Endothelial cell of umbilical vein (primary cell): ENCODE data around the gene DPYSL4. TPM values are rescaled to one million over a fixed set of nuclear protein-coding genes. Genes with fewer than 3 reads are reported as not detected.

ENCODE experiments used
- BruUV-seq: library from RNA; stranded (reverse); fragments of 400-500 nt; replicated peaks from 2 replicates; lab custom pipeline; 2021; lab: Mats Ljungman, UMichigan
- CTCF ChIA-PET: fragments of 300-600, 350-600 bp; sonication (Branson Sonifier 250); formaldehyde crosslinking; loops from one replicate; lab custom pipeline; 2021; ENCODE audit warnings: antibody characterized with exemption, inconsistent platforms; lab: Charles Lee
- POLR2A ChIA-PET: fragments of 300-600, 350-600 bp; sonication (Branson Sonifier 250); formaldehyde crosslinking; loops from one replicate; lab custom pipeline; 2021; ENCODE audit warnings: antibody characterized with exemption, inconsistent platforms; lab: Charles Lee
- DNase-seq: peaks from one replicate; pipeline ENCODE4 v3.0.0-alpha.2; 2011; ENCODE audit warnings: low read depth, low spot score
- FAIRE-seq: peaks from 2 replicates; lab custom pipeline; 2011; peaks lifted over from hg19 to GRCh38; lab: Jason Lieb, UNC
- H2AFZ ChIP-seq: 2 replicates; pipeline ENCODE4 v1.6.0; 2012; ENCODE audit warnings: low read depth, low read length, control low read depth, inconsistent platforms
- H3K27ac ChIP-seq: 2 replicates; pipeline ENCODE4 v1.5.1; 2011; ENCODE audit warnings: low read depth, mild to moderate bottlenecking, control low read depth, low read length, moderate library complexity; ENCODE audit not compliant: insufficient read depth
- H3K27me3 ChIP-seq, 2 experiments: 2 replicates each; pipeline versions ENCODE4 v1.6.0 to v1.6.1; 2011; ENCODE audit warnings: low read length in 2 of 2, mixed read lengths in 1 of 2; ENCODE audit not compliant: control insufficient read depth in 2 of 2, insufficient read depth in 2 of 2
- H3K36me3 ChIP-seq, 2 experiments: 2 replicates in 1 of 2; 3 replicates in 1 of 2; pipeline ENCODE4 v1.5.1; 2011; ENCODE audit warnings: low read length in 2 of 2, mild to moderate bottlenecking in 1 of 2, moderate library complexity in 1 of 2; ENCODE audit not compliant: control insufficient read depth in 2 of 2, insufficient read depth in 2 of 2; ENCODE audit errors: extremely low read depth in 1 of 2
- H3K4me1 ChIP-seq: 3 replicates; pipeline ENCODE4 v1.5.1; 2011; ENCODE audit warnings: mild to moderate bottlenecking, low read length; ENCODE audit not compliant: control insufficient read depth, insufficient read depth; ENCODE audit errors: extremely low read depth
- H3K4me2 ChIP-seq: 2 replicates; pipeline ENCODE4 v1.6.1; 2011; ENCODE audit warnings: low read length, control low read depth, mixed read lengths; ENCODE audit not compliant: insufficient read depth
- H3K4me3 ChIP-seq, 3 experiments: fragments of 200-600 bp in 1 of 3; sonication (generic), shearing (Covaris generic) in 1 of 3; replicated peaks in 1 of 3; 2 replicates each; pipeline ENCODE4 v1.5.1; 2011 to 2016; ENCODE audit warnings: control low read depth in 3 of 3, low read length in 3 of 3, mild to moderate bottlenecking in 2 of 3, inconsistent platforms in 1 of 3, low read depth in 1 of 3, moderate library complexity in 1 of 3; ENCODE audit not compliant: insufficient read depth in 1 of 3
- H3K79me2 ChIP-seq: 2 replicates; pipeline ENCODE4 v1.6.0; 2012; ENCODE audit warnings: low read length, inconsistent platforms; ENCODE audit not compliant: control insufficient read depth, insufficient read depth
- H3K9ac ChIP-seq: replicated peaks from 2 replicates; pipeline ENCODE3; 2011; ENCODE audit warnings: low read length, control low read depth; ENCODE audit not compliant: insufficient read depth; ENCODE audit errors: extremely low read depth
- H3K9me1 ChIP-seq: replicated peaks from 3 replicates; pipeline ENCODE4 v1.6.0; 2011; ENCODE audit warnings: mild to moderate bottlenecking, low read length; ENCODE audit not compliant: control insufficient read depth, insufficient read depth; ENCODE audit errors: extremely low read depth
- H3K9me3 ChIP-seq: replicated peaks from 2 replicates; pipeline ENCODE4 v1.5.1; 2012; ENCODE audit warnings: low read length, inconsistent platforms; ENCODE audit not compliant: control insufficient read depth, insufficient read depth
- H4K20me1 ChIP-seq: replicated peaks from 2 replicates; pipeline ENCODE3; 2011; ENCODE audit warnings: mild to moderate bottlenecking, low read length; ENCODE audit not compliant: control insufficient read depth, insufficient read depth; ENCODE audit errors: extremely low read depth
- EZH2 ChIP-seq: IDR thresholded peaks from 2 replicates; pipeline ENCODE4 v1.6.1; 2012; ENCODE audit warnings: borderline replicate concordance, low read depth, mild to moderate bottlenecking, moderate library complexity, low read length, inconsistent platforms; ENCODE audit not compliant: severe bottlenecking
- GATA2 ChIP-seq: IDR thresholded peaks from 2 replicates; pipeline ENCODE4 v1.7.0; 2011; ENCODE audit warnings: low read depth, mild to moderate bottlenecking, moderate library complexity, mixed read lengths, low read length; ENCODE audit not compliant: insufficient read length, insufficient read depth
- JUN ChIP-seq: IDR thresholded peaks from 2 replicates; pipeline ENCODE4 v1.6.1; 2011; ENCODE audit warnings: borderline replicate concordance, low read depth; ENCODE audit not compliant: insufficient read length, insufficient read depth
- MAX ChIP-seq: IDR thresholded peaks from 2 replicates; pipeline ENCODE4 v1.6.1; 2011; ENCODE audit not compliant: insufficient read depth, insufficient read length
- MYC ChIP-seq: IDR thresholded peaks from one replicate; pipeline ENCODE4 v1.6.1; 2011; ENCODE audit warnings: mild to moderate bottlenecking, low read depth, low read length
- POLR2A ChIP-seq: IDR thresholded peaks from 2 replicates; pipeline ENCODE4 v1.6.1; 2012; ENCODE audit warnings: low read depth, mild to moderate bottlenecking, control low read depth, low read length
- POLR2AphosphoS5 ChIP-seq: IDR thresholded peaks from 2 replicates; pipeline ENCODE4 v1.6.1; 2012; ENCODE audit warnings: low read depth, mild to moderate bottlenecking, control low read depth, low read length, moderate library complexity; ENCODE audit not compliant: insufficient read depth
- dilution Hi-C: fragments of 300-500 bp; cut with MboI; formaldehyde crosslinking; loops from one replicate; pipeline ENCODE4 v1.15.0; 2019; ENCODE audit warnings: low sequenced_read_pairs; ENCODE audit not compliant: extremely low pct_ligation_motif_present
- intact Hi-C: fragments of 100-400 bp; cut with micrococcal nuclease; formaldehyde crosslinking; loops from one replicate; pipeline ENCODE4 v1.10.0; 2022
- polyA plus RNA-seq, 4 experiments: library from polyadenylated mRNA; depleted of rRNA in 3 of 4; stranded (reverse) in 3 of 4; unstranded in 1 of 4; fragments of >200 nt; gene quantifications; 2 replicates each; pipeline versions ENCODE4 v1.2.1 to v1.2.3, GENCODE V29; 2011 to 2012; ENCODE audit warnings: missing spikeins in 1 of 4
- total RNA-seq: library from RNA; stranded (reverse); gene quantifications from 2 replicates; pipeline ENCODE4 v1.2.3, GENCODE V29; 2021

Gene DPYSL4
- total and polyA plus RNA-seq, 2 donors (not counting 3 experiments of a cell fraction or from before 2014, with no cell fraction given): 27.1 to 60.0 TPM

- Histone ChIP-seq H3K27me3 (peaks cover 0 to 2% of the 10 kb centered on the region in 2 experiments), H3K36me3 (no peaks in the 10 kb centered on the region), H3K4me1 (no peaks in the 10 kb centered on the region), H3K4me2 (no peak overlapping the region), H2AFZ (no peak overlapping the region), H3K9me3 (no peaks in the 10 kb centered on the region), H3K9me1 (no peaks in the 10 kb centered on the region), H4K20me1 (no peaks in the 10 kb centered on the region), H3K4me3 (no peak overlapping the region), H3K27ac (no peak overlapping the region), H3K79me2 (no peaks in the 10 kb centered on the region), H3K9ac (no peak overlapping the region)
- no TSS peak for BruUV-seq
- intact Hi-C loops (loop anchor here (10.0 kb wide), 1 partner anchor 1947 kb away; no protein-coding TSS in a partner anchor), dilution Hi-C loops (no loop called here)
- DNase-seq (no peak), FAIRE-seq (no peak)
- TF ChIP-seq POLR2A: no peak
- TF ChIP-seq GATA2: no peak
- TF ChIP-seq JUN: no peak
- TF ChIP-seq MAX: no peak
- TF ChIP-seq POLR2AphosphoS5: no peak
- TF ChIP-seq EZH2: no peak
- no peak for TF ChIP-seq MYC
- POLR2A ChIA-PET: no interaction called here
- CTCF ChIA-PET: interaction anchor here (0.8 to 2.3 kb wide), 7 partner anchors 9 to 1951 kb away, joined by 3 to 21 read pairs (median 5); no protein-coding TSS in a partner anchor
These were observed 45.0 kb upstream of the DPYSL4 start for GRCh38 chr10:132141526-132142395.
